GM12801 (cell line): ENCODE data around the gene NIT2.

Source experiments
- TF ChIP-seq, protein P1 (sequence below): IDR thresholded peaks from one replicate; pipeline ENCODE4 v1.5.1; 2011; ENCODE audit warnings: control low read depth; ENCODE audit not compliant: insufficient read length; ENCODE audit errors: extremely low read depth

Gene NIT2

GRCh38 chr3:100339786-100340185 is 5.2 kb downstream of the NIT2 start:
- TF ChIP-seq, protein P1, sequence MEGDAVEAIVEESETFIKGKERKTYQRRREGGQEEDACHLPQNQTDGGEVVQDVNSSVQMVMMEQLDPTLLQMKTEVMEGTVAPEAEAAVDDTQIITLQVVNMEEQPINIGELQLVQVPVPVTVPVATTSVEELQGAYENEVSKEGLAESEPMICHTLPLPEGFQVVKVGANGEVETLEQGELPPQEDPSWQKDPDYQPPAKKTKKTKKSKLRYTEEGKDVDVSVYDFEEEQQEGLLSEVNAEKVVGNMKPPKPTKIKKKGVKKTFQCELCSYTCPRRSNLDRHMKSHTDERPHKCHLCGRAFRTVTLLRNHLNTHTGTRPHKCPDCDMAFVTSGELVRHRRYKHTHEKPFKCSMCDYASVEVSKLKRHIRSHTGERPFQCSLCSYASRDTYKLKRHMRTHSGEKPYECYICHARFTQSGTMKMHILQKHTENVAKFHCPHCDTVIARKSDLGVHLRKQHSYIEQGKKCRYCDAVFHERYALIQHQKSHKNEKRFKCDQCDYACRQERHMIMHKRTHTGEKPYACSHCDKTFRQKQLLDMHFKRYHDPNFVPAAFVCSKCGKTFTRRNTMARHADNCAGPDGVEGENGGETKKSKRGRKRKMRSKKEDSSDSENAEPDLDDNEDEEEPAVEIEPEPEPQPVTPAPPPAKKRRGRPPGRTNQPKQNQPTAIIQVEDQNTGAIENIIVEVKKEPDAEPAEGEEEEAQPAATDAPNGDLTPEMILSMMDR: no peak

- TF ChIP-seq, protein P1: no peak
Observed at GRCh38 chr3:100340527-100340926, 6.0 kb downstream of the NIT2 start.

GRCh38 chr3:100348727-100349126 is 14.2 kb downstream of the NIT2 start:
- TF ChIP-seq, protein P1: no peak

- TF ChIP-seq, protein P1: no peak
Observed at GRCh38 chr3:100352296-100353231, 18.0 kb downstream of the NIT2 start.

DNA sequence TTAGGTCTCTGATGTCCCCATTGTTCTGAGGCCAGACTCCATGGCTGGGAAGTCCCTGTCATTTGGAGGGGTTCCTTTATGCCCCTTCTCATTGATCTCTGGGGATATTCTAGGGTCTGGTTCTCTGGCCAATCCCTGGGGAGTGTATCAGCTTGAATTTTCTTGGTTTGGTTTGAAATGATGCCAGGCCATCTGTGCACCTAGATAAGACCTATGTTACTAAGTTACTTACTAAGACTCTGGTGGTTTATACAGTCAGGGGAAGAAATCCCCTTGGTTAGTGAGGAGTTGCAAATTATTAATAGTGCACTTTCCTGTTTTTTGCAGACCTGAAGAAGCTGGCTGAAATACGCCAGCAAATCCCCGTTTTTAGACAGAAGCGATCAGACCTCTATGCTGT is 20.3 kb downstream of the NIT2 start:
- TF ChIP-seq, protein P1: no peak

DNA sequence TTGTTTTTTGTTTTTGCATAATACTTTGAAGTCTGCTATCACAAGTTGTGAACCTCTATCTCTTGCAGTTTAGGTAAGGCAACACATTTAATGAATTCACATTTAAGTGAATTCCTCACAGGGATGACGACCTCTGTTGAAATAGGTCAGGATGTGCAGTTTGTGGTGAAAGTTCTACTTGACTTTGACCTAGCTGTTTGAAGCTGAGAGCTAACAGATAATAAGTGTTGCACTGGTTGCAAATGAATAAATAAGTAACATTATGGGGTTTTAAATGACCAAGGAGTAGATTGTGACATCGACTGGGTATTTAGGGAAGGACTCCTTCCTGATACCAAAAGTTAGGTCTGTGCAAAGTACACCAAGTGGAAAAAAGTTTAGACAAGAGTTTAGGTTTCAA is 23.9 kb downstream of the NIT2 start:
- TF ChIP-seq, protein P1: no peak

GRCh38 chr3:100359035-100359434 is 24.5 kb downstream of the NIT2 start:
- TF ChIP-seq, protein P1: no peak
